GM23338 (cell line): ENCODE data around the gene TMEM45A. TPM values are rescaled to one million over a fixed set of nuclear protein-coding genes. Genes with fewer than 3 reads are reported as not detected.

Source experiments
- ATAC-seq: fragments of 200-7000 bp; cut with Tn5 transposase; 3 replicates; pipeline ENCODE4 v1.9.1; 2020
- DNase-seq: peaks from one replicate; pipeline ENCODE4 v3.0.0-alpha.2; 2015; ENCODE audit warnings: low spot score
- H2AFZ ChIP-seq: fragments of 200-600 bp; sonication (generic); 2 replicates; pipeline ENCODE4 v1.8.0; 2016; ENCODE audit warnings: antibody characterized with exemption, mild to moderate bottlenecking, moderate library complexity
- H3F3A ChIP-seq: fragments of 200-600 bp; sonication (generic); replicated peaks from 2 replicates; pipeline ENCODE4 v1.8.0; 2017; ENCODE audit warnings: antibody characterized with exemption, mixed run types, low read depth
- H3K27ac ChIP-seq: fragments of 200-600 bp; sonication (generic); 2 replicates; pipeline ENCODE4 v1.6.1; 2016; ENCODE audit warnings: low read depth
- H3K27me3 ChIP-seq: fragments of 200-600 bp; sonication (generic); 2 replicates; pipeline ENCODE4 v1.8.0; 2016; ENCODE audit warnings: mild to moderate bottlenecking, mixed run types, moderate library complexity; ENCODE audit not compliant: insufficient read depth
- H3K36me3 ChIP-seq: fragments of 200-600 bp; sonication (generic); 2 replicates; pipeline ENCODE4 v1.8.0; 2016; ENCODE audit warnings: mild to moderate bottlenecking; ENCODE audit not compliant: insufficient read depth
- H3K4me1 ChIP-seq: fragments of 200-600 bp; sonication (generic); 2 replicates; pipeline ENCODE4 v1.8.0; 2016; ENCODE audit warnings: mild to moderate bottlenecking, moderate library complexity; ENCODE audit not compliant: insufficient read depth
- H3K4me2 ChIP-seq: fragments of 200-600 bp; sonication (generic); 2 replicates; pipeline ENCODE4 v1.7.1; 2017; ENCODE audit warnings: mixed run types
- H3K4me3 ChIP-seq: fragments of 200-600 bp; sonication (generic); 2 replicates; pipeline ENCODE4 v1.6.1; 2016; ENCODE audit warnings: mixed run types
- H3K79me2 ChIP-seq: fragments of 200-600 bp; sonication (generic); replicated peaks from 2 replicates; pipeline ENCODE4 v1.8.0; 2017; ENCODE audit warnings: mild to moderate bottlenecking; ENCODE audit not compliant: insufficient read depth
- H3K9me2 ChIP-seq: fragments of 200-600 bp; sonication (generic); 2 replicates; pipeline ENCODE4 v1.8.0; 2017; ENCODE audit not compliant: insufficient read depth
- H4K20me1 ChIP-seq: fragments of 200-600 bp; sonication (generic); replicated peaks from 2 replicates; pipeline ENCODE4 v1.8.0; 2017; ENCODE audit warnings: mild to moderate bottlenecking; ENCODE audit not compliant: insufficient read depth
- H3K27ac Mint-ChIP-seq: 2 replicates; pipeline ENCODE4 v1.8.0; 2020; ENCODE audit warnings: inconsistent platforms, mild to moderate bottlenecking, moderate library complexity, mixed read lengths
- H3K27me3 Mint-ChIP-seq: 3 replicates; pipeline ENCODE4 v1.8.0; 2022; ENCODE audit warnings: low read depth, mild to moderate bottlenecking, moderate library complexity, mixed read lengths, inconsistent platforms; ENCODE audit not compliant: insufficient read depth, poor library complexity
- H3K36me3 Mint-ChIP-seq: 3 replicates; pipeline ENCODE4 v1.8.0; 2021; ENCODE audit warnings: low read depth, mild to moderate bottlenecking, inconsistent platforms, moderate library complexity, mixed read lengths
- H3K4me1 Mint-ChIP-seq: 3 replicates; pipeline ENCODE4 v1.8.0; 2020; ENCODE audit warnings: mild to moderate bottlenecking, inconsistent platforms, mixed read lengths
- H3K4me3 Mint-ChIP-seq: 3 replicates; pipeline ENCODE4 v1.8.0; 2021; ENCODE audit warnings: moderate library complexity, mild to moderate bottlenecking, inconsistent platforms, mixed read lengths
- H3K9me3 Mint-ChIP-seq: 3 replicates; pipeline ENCODE4 v1.8.0; 2020; ENCODE audit warnings: moderate library complexity, mild to moderate bottlenecking, inconsistent platforms, mixed read lengths
- CREB1 ChIP-seq: fragments of 250-450 bp; sonication (Bioruptor Pico); IDR thresholded peaks from 2 replicates; pipeline ENCODE4 v1.5.0; 2020; ENCODE audit warnings: low read depth, mild to moderate bottlenecking, moderate library complexity
- CTCF ChIP-seq, 2 experiments: fragments of 200-600 bp in 1 of 2; sonication (generic) in 1 of 2; conservative IDR thresholded peaks; 2 replicates each; pipeline versions ENCODE4 v1.5.1 to v1.6.1; 2016 to 2017; ENCODE audit warnings: antibody characterized with exemption in 2 of 2, low read depth in 2 of 2, mild to moderate bottlenecking in 2 of 2, moderate library complexity in 1 of 2
- ETS1 ChIP-seq: IDR thresholded peaks from 2 replicates; pipeline ENCODE4 v1.6.1; 2016; ENCODE audit warnings: antibody characterized with exemption
- EZH2 ChIP-seq: fragments of 200-600 bp; sonication (generic); IDR thresholded peaks from one replicate; pipeline ENCODE4 v1.8.0; 2017; ENCODE audit warnings: antibody characterized with exemption, mild to moderate bottlenecking, low read depth; ENCODE audit not compliant: unreplicated experiment
- EZH2phosphoT487 ChIP-seq: fragments of 200-600 bp; sonication (generic); IDR thresholded peaks from one replicate; pipeline ENCODE4 v1.8.1; 2018; ENCODE audit warnings: antibody characterized with exemption; ENCODE audit not compliant: unreplicated experiment
- JUNB ChIP-seq: IDR thresholded peaks from one replicate; pipeline ENCODE4 v1.6.1; 2016; ENCODE audit warnings: antibody characterized with exemption; ENCODE audit not compliant: unreplicated experiment
- NANOG ChIP-seq: IDR thresholded peaks from 2 replicates; pipeline ENCODE4 v1.6.1; 2016; ENCODE audit warnings: antibody characterized with exemption, borderline replicate concordance
- POLR2AphosphoS5 ChIP-seq: IDR thresholded peaks from 2 replicates; pipeline ENCODE4 v1.6.1; 2016; ENCODE audit warnings: antibody characterized with exemption, low read depth
- REST ChIP-seq: IDR thresholded peaks from one replicate; pipeline ENCODE4 v1.6.1; 2018; ENCODE audit warnings: antibody characterized with exemption; ENCODE audit not compliant: unreplicated experiment
- STAT1 ChIP-seq: IDR thresholded peaks from one replicate; pipeline ENCODE4 v1.6.1; 2016; ENCODE audit warnings: antibody characterized with exemption; ENCODE audit not compliant: unreplicated experiment
- ZNF114 ChIP-seq: fragments of 250-450 bp; sonication (Bioruptor Pico); IDR thresholded peaks from 2 replicates; pipeline ENCODE4 v1.5.0; 2020; ENCODE audit warnings: mild to moderate bottlenecking, moderate library complexity
- ZNF331 ChIP-seq: fragments of 250-450 bp; sonication (Bioruptor Pico); IDR thresholded peaks from 2 replicates; pipeline ENCODE4 v1.5.0; 2020; ENCODE audit warnings: low read depth, mild to moderate bottlenecking, moderate library complexity
- ZNF462 ChIP-seq: fragments of 250-450 bp; sonication (Bioruptor Pico); IDR thresholded peaks from 2 replicates; pipeline ENCODE4 v1.5.0; 2020; ENCODE audit warnings: mild to moderate bottlenecking, moderate library complexity
- polyA plus RNA-seq: library from polyadenylated mRNA; unstranded; fragments of >200 nt; fragmentation: Nextera tagmentation; extraction: Ambion mirVana; gene quantifications from 2 replicates; pipeline ENCODE4 v1.2.1, GENCODE V29; 2016
- total RNA-seq: library from RNA; depleted of rRNA; stranded (reverse); fragments of >200 nt; shearing (Covaris generic); gene quantifications from 2 replicates; pipeline ENCODE4 v1.2.3, GENCODE V29; 2014

Gene TMEM45A
- total and polyA plus RNA-seq, 2 experiments from 2014 or later: 6.5 to 12.7 TPM

GRCh38 chr3:100535610-100535943 is 43.2 kb downstream of the TMEM45A start:
- H3F3A ChIP-seq: no peaks in the 10 kb centered on the region
- H3K36me3 ChIP-seq: no peaks in the 10 kb centered on the region
- H3K79me2 ChIP-seq: no peaks in the 10 kb centered on the region
- no peak overlapping the region for H2AFZ ChIP-seq
- H3K27me3 ChIP-seq: no peaks in the 10 kb centered on the region
- H3K27ac ChIP-seq: no peak overlapping the region
- ATAC-seq (no peak), DNase-seq (no peak)
- H3K4me3 ChIP-seq: no peak overlapping the region
- no peaks in the 10 kb centered on the region for H4K20me1 ChIP-seq
- Mint-ChIP-seq H3K9me3 (no peaks in the 10 kb centered on the region), H3K27me3 (no peaks in the 10 kb centered on the region), H3K4me3 (no peak overlapping the region), H3K4me1 (no peaks in the 10 kb centered on the region), H3K27ac (no peak overlapping the region), H3K36me3 (no peaks in the 10 kb centered on the region)
- no peak overlapping the region for H3K4me2 ChIP-seq
- TF ChIP-seq ZNF114 (CRISPR knock-in tag): no peak
- TF ChIP-seq CTCF (conservative IDR thresholded peaks at IDR 0.05; ENCODE audit: low read depth in 2 of 2): no peak
- TF ChIP-seq ZNF331: no peak
- no peak for TF ChIP-seq ETS1
- TF ChIP-seq CREB1 (CRISPR knock-in tag): no peak
- no peak for TF ChIP-seq ZNF462 (CRISPR knock-in tag)
- no peak for TF ChIP-seq NANOG
- TF ChIP-seq REST: no peak
- TF ChIP-seq EZH2phosphoT487: no peak
- TF ChIP-seq POLR2AphosphoS5: no peak
- no peak for TF ChIP-seq EZH2
- TF ChIP-seq JUNB: no peak
- no peak for TF ChIP-seq STAT1
- H3K9me2 ChIP-seq: no peaks in the 10 kb centered on the region
- no peaks in the 10 kb centered on the region for H3K4me1 ChIP-seq
